G401.6 (cell line): ENCODE results near the gene CCDC150.
"Not testable (repeated sequence)": the region's sequence is repeated elsewhere in the genome, so short reads cannot be mapped to it uniquely, and the experiment has no call there.

Experiments used
- FAIRE-seq: peaks from 2 replicates; lab custom pipeline; 2012; peaks lifted over from hg19 to GRCh38; lab: Jason Lieb, UNC

Gene CCDC150

GRCh38 chr2:196638765-196639164 is 750 bp upstream of the CCDC150 start:
- FAIRE-seq: no peak

GRCh38 chr2:196640031-196640548 is 575 bp downstream of the CCDC150 start:
- no peak for FAIRE-seq

GRCh38 chr2:196649202-196649601 is 9.7 kb downstream of the CCDC150 start:
- no peak for FAIRE-seq

- FAIRE-seq: no peak
These were observed 12.0 kb downstream of the CCDC150 start for GRCh38 chr2:196651387-196652094.

- no peak for FAIRE-seq
These were observed 13.4 kb downstream of the CCDC150 start for GRCh38 chr2:196652869-196653268.

- no peak for FAIRE-seq
These were observed 14.3 kb downstream of the CCDC150 start for GRCh38 chr2:196653843-196654242.

GRCh38 chr2:196655761-196656160 is 16.2 kb downstream of the CCDC150 start:
- FAIRE-seq: no peak

- no peak for FAIRE-seq
These were observed 17.8 kb downstream of the CCDC150 start for GRCh38 chr2:196657333-196657732.

- FAIRE-seq: no peak
These were observed 20.3 kb downstream of the CCDC150 start for GRCh38 chr2:196659844-196660243.

GRCh38 chr2:196660244-196660643 is 20.7 kb downstream of the CCDC150 start:
- no peak for FAIRE-seq

- no peak for FAIRE-seq
These were observed 30.8 kb downstream of the CCDC150 start for GRCh38 chr2:196670342-196670741.

- no peak for FAIRE-seq
These were observed 36.4 kb downstream of the CCDC150 start for GRCh38 chr2:196675963-196676362.

GRCh38 chr2:196677404-196677803 is 37.9 kb downstream of the CCDC150 start:
- FAIRE-seq: no peak

- FAIRE-seq: no peak
These were observed 39.9 kb downstream of the CCDC150 start for GRCh38 chr2:196679368-196679767.

GRCh38 chr2:196681510-196681909 is 42.0 kb downstream of the CCDC150 start:
- FAIRE-seq: no peak

- no peak for FAIRE-seq
These were observed 46.3 kb downstream of the CCDC150 start for GRCh38 chr2:196685792-196686191.

- not testable (repeated sequence) for FAIRE-seq
These were observed 47.2 kb downstream of the CCDC150 start for GRCh38 chr2:196686737-196687136.

- FAIRE-seq: no peak
These were observed 57.0 kb downstream of the CCDC150 start for GRCh38 chr2:196696423-196697079.

- FAIRE-seq: no peak
These were observed 58.3 kb downstream of the CCDC150 start for GRCh38 chr2:196697825-196698224.

GRCh38 chr2:196702641-196703040 is 63.1 kb downstream of the CCDC150 start:
- no peak for FAIRE-seq

GRCh38 chr2:196703695-196704094 is 64.2 kb downstream of the CCDC150 start:
- no peak for FAIRE-seq

- not testable (repeated sequence) for FAIRE-seq
These were observed 70.5 kb downstream of the CCDC150 start for GRCh38 chr2:196710056-196710455.

GRCh38 chr2:196711625-196712024 is 72.1 kb downstream of the CCDC150 start:
- FAIRE-seq: no peak

GRCh38 chr2:196712867-196713266 is 73.4 kb downstream of the CCDC150 start:
- no peak for FAIRE-seq
